ENCODE data around the gene MATR3. TPM values are rescaled to one million over a fixed set of nuclear protein-coding genes. Genes with fewer than 3 reads are reported as not detected.
A peak's percentile ranks its signal among the peaks of the same experiment; 100 is the strongest.

MATR3 gene
- total RNA-seq, 1 experiment from 2014 or later, result 267 TPM

DNA sequence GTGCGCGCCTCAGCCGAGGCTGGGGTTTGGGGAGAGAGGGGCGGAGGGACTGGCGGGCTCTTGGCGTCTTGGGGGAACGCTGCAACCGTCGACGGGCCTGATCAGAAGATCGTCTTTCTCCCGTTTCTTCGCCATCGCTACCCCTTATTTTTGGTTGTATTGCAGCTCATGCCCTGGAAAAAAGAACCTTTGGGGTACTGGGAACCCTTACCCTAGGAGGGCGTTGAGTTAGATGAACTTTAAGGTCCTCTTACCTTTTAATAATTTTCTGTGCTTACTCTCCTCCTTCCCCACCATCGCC lies 48.8 kb downstream of the MATR3 start:
- peak overlapping the region; percentile 99 to 100 (median 100) for H3K27ac Mint-ChIP-seq
- no CpG with 5 or more reads among the region's 16 CpGs for WGBS (ENCODE audit: extremely low coverage, insufficient read length, low lambda C conversion rate)

More for the DNA sequence above, 48.8 kb downstream of the MATR3 start:
- Histone ChIP-seq H2BK12ac (ENCODE audit: insufficient read length, low read depth, low read length) (no peak overlapping the region), H3K56ac (ENCODE audit: insufficient read length, low read depth, low read length) (no peak overlapping the region), H3K79me1 (ENCODE audit: insufficient read depth, low read depth, low read length, poor library complexity, severe bottlenecking) (peaks cover 11% of the 10 kb centered on the region), H2BK120ac (ENCODE audit: low read depth, low read length, poor library complexity, severe bottlenecking) (no peak overlapping the region), H3K18ac (ENCODE audit: insufficient read length, low read depth, low read length) (peak overlapping the region; percentile 67), H2BK15ac (ENCODE audit: low read depth, low read length) (no peak overlapping the region), H3K9ac (ENCODE audit: extremely low read depth, insufficient read length, low read length) (peak overlapping the region; percentile 90), H3K23ac (ENCODE audit: insufficient read length, low read depth, low read length) (no peak overlapping the region), H3K23me2 (ENCODE audit: insufficient read length, low read depth, low read length, poor library complexity, severe bottlenecking) (peaks cover 7% of the 10 kb centered on the region), H3K27ac (ENCODE audit: insufficient read length, low read depth, low read length) (peak overlapping the region; percentile 41), H4K91ac (ENCODE audit: insufficient read length, low read depth, low read length) (no peak overlapping the region), H2AFZ (ENCODE audit: low read length) (no peak overlapping the region), H4K8ac (replicated peaks; ENCODE audit: insufficient read length, low read depth, low read length) (no peak overlapping the region), H2BK5ac (ENCODE audit: insufficient read length, low read length) (no peak overlapping the region), H3K4me1 (ENCODE audit: insufficient read depth, low read length) (no peaks in the 10 kb centered on the region; the same call in none of the 2 replicates), H2AK5ac (ENCODE audit: insufficient read length, low read length) (no peak overlapping the region), H3K14ac (ENCODE audit: insufficient read depth, low read length) (peak overlapping the region; percentile 70; the same call in 1 of the 2 replicates), H2BK20ac (ENCODE audit: low read depth, low read length, poor library complexity, severe bottlenecking) (no peak overlapping the region), H3T11ph (ENCODE audit: low read length) (no peak overlapping the region), H3K9me3 (ENCODE audit: control insufficient read depth, low read depth, low read length) (no peaks in the 10 kb centered on the region), H3K27me3 (ENCODE audit: insufficient read depth, low read length) (no peaks in the 10 kb centered on the region), H4K5ac (ENCODE audit: insufficient read length, low read depth, low read length) (no peak overlapping the region), H3K4ac (ENCODE audit: low read depth, low read length) (no peak overlapping the region), H3K79me2 (ENCODE audit: insufficient read depth, low read length) (peaks cover 41% of the 10 kb centered on the region), H3K4me2 (ENCODE audit: insufficient read depth, insufficient read length, low read length) (peak overlapping the region; percentile 99), H4K20me1 (ENCODE audit: control insufficient read depth, insufficient read depth, insufficient read length) (no peaks in the 10 kb centered on the region)
- TF ChIP-seq CTCF (conservative IDR thresholded peaks at IDR 0.05), result no peak
- H3K4me3 Mint-ChIP-seq, result peak overlapping the region; percentile 95 to 99
- peaks cover 3% of the 10 kb centered on the region for H3K27me3 Mint-ChIP-seq (ENCODE audit: low read depth)
- no peaks in the 10 kb centered on the region; a peak in 1 of 5 replicates for H3K9me3 Mint-ChIP-seq
- peaks cover 18 to 25% of the 10 kb centered on the region in 2 experiments for H3K4me1 Mint-ChIP-seq
- no peak for DNase-seq
- peaks cover 18 to 40% (median 32%) of the 10 kb centered on the region in 3 experiments; a peak in 6 of 7 replicates for H3K36me3 Mint-ChIP-seq (ENCODE audit: insufficient read depth in 1 of 3, low read depth in 3 of 3)

Data from H9 (cell line).